ENCODE measurements around the gene LRP3. TPM values are rescaled to one million over a fixed set of nuclear protein-coding genes. Genes with fewer than 3 reads are reported as not detected.

LRP3 gene
- total RNA-seq, 1 experiment from 2014 or later: 29.0 TPM

DNA sequence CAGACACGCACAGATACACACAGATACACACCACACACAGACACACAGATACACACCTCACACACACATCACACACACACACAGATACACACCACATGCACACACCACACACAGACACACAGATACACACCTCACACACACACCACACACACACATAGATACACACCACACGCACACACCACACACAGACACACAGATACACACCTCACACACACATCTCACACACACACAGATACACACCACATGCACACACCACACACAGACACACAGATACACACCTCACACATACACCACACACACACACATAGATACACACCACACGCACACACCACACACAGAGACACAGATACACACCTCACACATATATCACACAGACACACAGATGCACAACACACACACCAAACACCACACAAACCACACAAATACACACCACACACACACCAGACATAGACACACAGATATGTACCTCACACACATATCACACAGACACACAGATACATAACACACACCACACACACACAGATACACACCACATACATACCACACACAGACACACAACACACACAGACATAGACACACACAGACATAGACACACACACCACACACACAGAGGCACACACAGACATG, 55.7 kb downstream of the LRP3 start:
- intact Hi-C loops (cut with micrococcal nuclease): loop anchor here (5.0 kb wide), 1 partner anchor 52 kb away; the partner anchor contains the start of gene CEBPA
- DNase-seq (ENCODE audit: low read depth, low spot score) (no peak), ATAC-seq (no peak)
- no peaks in the 10 kb centered on the region for H3K27me3 ChIP-seq (ENCODE audit: insufficient read depth, low read length)
- H3K36me3 ChIP-seq (ENCODE audit: control insufficient read depth in 1 of 2, insufficient read depth in 2 of 2, low read length in 2 of 2): no peaks in the 10 kb centered on the region
- no TSS peak for BruUV-seq (replicated peaks)
- H3K79me2 ChIP-seq (ENCODE audit: insufficient read depth, low read length): no peaks in the 10 kb centered on the region
- H3K27ac ChIP-seq (ENCODE audit: low read depth, low read length): peak overlapping the region; percentile 22; the same call in 1 of the 2 replicates
- H3K4me2 ChIP-seq (ENCODE audit: low read length): peak overlapping the region; percentile 65
- H3K4me3 ChIP-seq (replicated peaks in 1 of 2; ENCODE audit: low read depth in 1 of 2, low read length in 2 of 2): peak overlapping the region in 1 of 2 experiments; percentile 20; a peak in 1 of 4 replicates
- ChIA-PET CTCF (interaction anchor here (0.9 to 1.2 kb wide), 4 partner anchors 11 to 157 kb away, joined by 3 to 7 read pairs (median 4); no protein-coding TSS in a partner anchor), POLR2A (no interaction called here), RAD21 (ENCODE audit: low non-redundant PET in 1 of 2, low total read pairs in 2 of 2, uncharacterized antibody in 2 of 2, unreplicated experiment in 2 of 2) (no interaction called here)
- no peak for TF ChIP-seq YY1 (IDR thresholded peaks at IDR 0.05; ENCODE audit: extremely low read depth, insufficient replicate concordance, low read depth, low read length)
- TF ChIP-seq, protein P1, sequence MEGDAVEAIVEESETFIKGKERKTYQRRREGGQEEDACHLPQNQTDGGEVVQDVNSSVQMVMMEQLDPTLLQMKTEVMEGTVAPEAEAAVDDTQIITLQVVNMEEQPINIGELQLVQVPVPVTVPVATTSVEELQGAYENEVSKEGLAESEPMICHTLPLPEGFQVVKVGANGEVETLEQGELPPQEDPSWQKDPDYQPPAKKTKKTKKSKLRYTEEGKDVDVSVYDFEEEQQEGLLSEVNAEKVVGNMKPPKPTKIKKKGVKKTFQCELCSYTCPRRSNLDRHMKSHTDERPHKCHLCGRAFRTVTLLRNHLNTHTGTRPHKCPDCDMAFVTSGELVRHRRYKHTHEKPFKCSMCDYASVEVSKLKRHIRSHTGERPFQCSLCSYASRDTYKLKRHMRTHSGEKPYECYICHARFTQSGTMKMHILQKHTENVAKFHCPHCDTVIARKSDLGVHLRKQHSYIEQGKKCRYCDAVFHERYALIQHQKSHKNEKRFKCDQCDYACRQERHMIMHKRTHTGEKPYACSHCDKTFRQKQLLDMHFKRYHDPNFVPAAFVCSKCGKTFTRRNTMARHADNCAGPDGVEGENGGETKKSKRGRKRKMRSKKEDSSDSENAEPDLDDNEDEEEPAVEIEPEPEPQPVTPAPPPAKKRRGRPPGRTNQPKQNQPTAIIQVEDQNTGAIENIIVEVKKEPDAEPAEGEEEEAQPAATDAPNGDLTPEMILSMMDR (IDR thresholded peaks at IDR 0.05 in 2 of 3, conservative IDR thresholded peaks at IDR 0.05 in 1 of 3; ENCODE audit: borderline replicate concordance in 1 of 3, insufficient read depth in 1 of 3, low read depth in 2 of 3, low read length in 2 of 3): no peak
- no peak for TF ChIP-seq SIN3A (IDR thresholded peaks at IDR 0.05; ENCODE audit: low read depth)
- TF ChIP-seq, protein P2, sequence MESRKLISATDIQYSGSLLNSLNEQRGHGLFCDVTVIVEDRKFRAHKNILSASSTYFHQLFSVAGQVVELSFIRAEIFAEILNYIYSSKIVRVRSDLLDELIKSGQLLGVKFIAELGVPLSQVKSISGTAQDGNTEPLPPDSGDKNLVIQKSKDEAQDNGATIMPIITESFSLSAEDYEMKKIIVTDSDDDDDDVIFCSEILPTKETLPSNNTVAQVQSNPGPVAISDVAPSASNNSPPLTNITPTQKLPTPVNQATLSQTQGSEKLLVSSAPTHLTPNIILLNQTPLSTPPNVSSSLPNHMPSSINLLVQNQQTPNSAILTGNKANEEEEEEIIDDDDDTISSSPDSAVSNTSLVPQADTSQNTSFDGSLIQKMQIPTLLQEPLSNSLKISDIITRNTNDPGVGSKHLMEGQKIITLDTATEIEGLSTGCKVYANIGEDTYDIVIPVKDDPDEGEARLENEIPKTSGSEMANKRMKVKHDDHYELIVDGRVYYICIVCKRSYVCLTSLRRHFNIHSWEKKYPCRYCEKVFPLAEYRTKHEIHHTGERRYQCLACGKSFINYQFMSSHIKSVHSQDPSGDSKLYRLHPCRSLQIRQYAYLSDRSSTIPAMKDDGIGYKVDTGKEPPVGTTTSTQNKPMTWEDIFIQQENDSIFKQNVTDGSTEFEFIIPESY (IDR thresholded peaks at IDR 0.05; ENCODE audit: extremely low read depth, insufficient replicate concordance, low read length): no peak
- TF ChIP-seq CEBPB (IDR thresholded peaks at IDR 0.05; ENCODE audit: low read depth): no peak
- TF ChIP-seq EGR1 (IDR thresholded peaks at IDR 0.05; ENCODE audit: low read depth): no peak
- TF ChIP-seq EZH2 (IDR thresholded peaks at IDR 0.05): no peak
- no peak for TF ChIP-seq RAD21 (IDR thresholded peaks at IDR 0.05; ENCODE audit: low read depth)
- no peak for TF ChIP-seq POLR2AphosphoS5 (IDR thresholded peaks at IDR 0.05; ENCODE audit: low read depth, low read length)
- no peak for TF ChIP-seq REST (IDR thresholded peaks at IDR 0.05; ENCODE audit: low read depth)
- TF ChIP-seq EZH2phosphoT487 (IDR thresholded peaks at IDR 0.05; ENCODE audit: borderline replicate concordance): no peak
- no peak for TF ChIP-seq SP1 (IDR thresholded peaks at IDR 0.05; ENCODE audit: low read depth)
- no peak for TF ChIP-seq SRF (IDR thresholded peaks at IDR 0.05; ENCODE audit: low read depth)
- TF ChIP-seq MAX (IDR thresholded peaks at IDR 0.05): no peak
- TF ChIP-seq ELF1 (IDR thresholded peaks at IDR 0.05; ENCODE audit: borderline replicate concordance, low read depth): no peak
- TF ChIP-seq CBX3 (IDR thresholded peaks at IDR 0.05; ENCODE audit: low read depth): no peak
- peaks cover 11 to 12% of the 10 kb centered on the region in 2 experiments; a peak in 2 of 4 replicates for H3K9me3 ChIP-seq (ENCODE audit: control insufficient read depth in 1 of 2, insufficient read depth in 1 of 2, low read depth in 1 of 2, low read length in 2 of 2)
- H3K4me1 ChIP-seq (ENCODE audit: control insufficient read depth in 1 of 2, insufficient read depth in 2 of 2, low read length in 2 of 2): peaks cover 10 to 15% of the 10 kb centered on the region in 2 experiments; a peak in 3 of 4 replicates
- peak overlapping the region; percentile 19; the same call in 1 of the 2 replicates for H3K9ac ChIP-seq (ENCODE audit: low read length)
- H3K9me2 ChIP-seq (ENCODE audit: insufficient read depth): no peaks in the 10 kb centered on the region
- no peaks in the 10 kb centered on the region for H4K20me1 ChIP-seq (ENCODE audit: insufficient read depth)
- H2AFZ ChIP-seq (ENCODE audit: low read depth, low read length, poor library complexity, severe bottlenecking): no peak overlapping the region

All from HCT116 (cell line).